IMR-90 (cell line): ENCODE results near the gene PHF21A.

ENCODE experiments used
- CTCF ChIP-seq: conservative IDR thresholded peaks from 2 replicates; pipeline ENCODE4 v1.5.1; 2012; ENCODE audit warnings: mild to moderate bottlenecking, low read depth, low read length, improper control_type of control experiment
- FOS ChIP-seq: fragments of 150-350 bp; IDR thresholded peaks from 2 replicates; pipeline ENCODE4 v1.6.1; 2016; ENCODE audit warnings: low read depth, low read length
- MAFK ChIP-seq: IDR thresholded peaks from 2 replicates; pipeline ENCODE4 v1.6.1; 2012; ENCODE audit warnings: low read depth, low read length, improper control_type of control experiment
- MAZ ChIP-seq: IDR thresholded peaks from 2 replicates; pipeline ENCODE4 v1.6.1; 2012; ENCODE audit warnings: low read depth, mild to moderate bottlenecking, low read length, improper control_type of control experiment, moderate library complexity, borderline replicate concordance
- MXI1 ChIP-seq: IDR thresholded peaks from 2 replicates; pipeline ENCODE4 v1.6.1; 2012; ENCODE audit warnings: low read depth, mild to moderate bottlenecking, low read length, moderate library complexity, borderline replicate concordance
- POLR2A ChIP-seq: IDR thresholded peaks from 2 replicates; pipeline ENCODE4 v1.6.1; 2012; ENCODE audit warnings: mild to moderate bottlenecking, low read depth, low read length
- RCOR1 ChIP-seq: IDR thresholded peaks from 2 replicates; pipeline ENCODE4 v1.6.1; 2012; ENCODE audit warnings: mild to moderate bottlenecking, low read length, improper control_type of control experiment; ENCODE audit not compliant: insufficient replicate concordance
- SMC3 ChIP-seq: fragments of 150-350 bp; IDR thresholded peaks from 2 replicates; pipeline ENCODE4 v1.6.1; 2016; ENCODE audit warnings: low read depth, mild to moderate bottlenecking, antibody characterized with exemption, low read length, moderate library complexity

- TF ChIP-seq CTCF (no peak), MAFK (no peak), SMC3 (no peak), FOS (no peak), POLR2A (no peak), MAZ (no peak), RCOR1 (no peak), MXI1 (no peak)
Observed at GRCh38 chr11:46106530-46107407, 14.5 kb downstream of the PHF21A start.
